ENCODE measurements around the gene CACNA2D2.

DNA sequence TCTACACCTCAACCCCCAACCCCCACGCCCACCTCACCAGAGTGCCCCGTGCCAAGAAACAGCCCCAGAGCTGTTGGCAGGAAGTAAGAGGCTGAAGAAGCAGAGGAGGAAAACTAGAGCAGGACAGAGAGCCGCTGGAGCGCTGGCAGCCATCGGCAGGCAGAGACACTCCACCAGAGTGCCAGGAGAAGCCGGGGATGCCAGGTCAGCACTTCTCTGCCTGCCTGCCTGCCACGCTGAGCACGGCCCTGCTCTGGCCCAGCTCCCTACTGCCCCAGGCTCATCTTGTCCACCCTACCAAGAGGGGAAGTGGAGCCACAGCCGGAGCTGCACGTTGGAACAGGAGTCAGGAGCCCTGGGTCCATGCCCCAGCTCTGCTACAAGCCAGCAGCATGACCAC, 29.7 kb downstream of the CACNA2D2 start:
- TF ChIP-seq, protein P1, sequence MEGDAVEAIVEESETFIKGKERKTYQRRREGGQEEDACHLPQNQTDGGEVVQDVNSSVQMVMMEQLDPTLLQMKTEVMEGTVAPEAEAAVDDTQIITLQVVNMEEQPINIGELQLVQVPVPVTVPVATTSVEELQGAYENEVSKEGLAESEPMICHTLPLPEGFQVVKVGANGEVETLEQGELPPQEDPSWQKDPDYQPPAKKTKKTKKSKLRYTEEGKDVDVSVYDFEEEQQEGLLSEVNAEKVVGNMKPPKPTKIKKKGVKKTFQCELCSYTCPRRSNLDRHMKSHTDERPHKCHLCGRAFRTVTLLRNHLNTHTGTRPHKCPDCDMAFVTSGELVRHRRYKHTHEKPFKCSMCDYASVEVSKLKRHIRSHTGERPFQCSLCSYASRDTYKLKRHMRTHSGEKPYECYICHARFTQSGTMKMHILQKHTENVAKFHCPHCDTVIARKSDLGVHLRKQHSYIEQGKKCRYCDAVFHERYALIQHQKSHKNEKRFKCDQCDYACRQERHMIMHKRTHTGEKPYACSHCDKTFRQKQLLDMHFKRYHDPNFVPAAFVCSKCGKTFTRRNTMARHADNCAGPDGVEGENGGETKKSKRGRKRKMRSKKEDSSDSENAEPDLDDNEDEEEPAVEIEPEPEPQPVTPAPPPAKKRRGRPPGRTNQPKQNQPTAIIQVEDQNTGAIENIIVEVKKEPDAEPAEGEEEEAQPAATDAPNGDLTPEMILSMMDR (IDR thresholded peaks at IDR 0.05; ENCODE audit: low read depth, low read length, missing input control), result no peak
- TF ChIP-seq, protein P2, sequence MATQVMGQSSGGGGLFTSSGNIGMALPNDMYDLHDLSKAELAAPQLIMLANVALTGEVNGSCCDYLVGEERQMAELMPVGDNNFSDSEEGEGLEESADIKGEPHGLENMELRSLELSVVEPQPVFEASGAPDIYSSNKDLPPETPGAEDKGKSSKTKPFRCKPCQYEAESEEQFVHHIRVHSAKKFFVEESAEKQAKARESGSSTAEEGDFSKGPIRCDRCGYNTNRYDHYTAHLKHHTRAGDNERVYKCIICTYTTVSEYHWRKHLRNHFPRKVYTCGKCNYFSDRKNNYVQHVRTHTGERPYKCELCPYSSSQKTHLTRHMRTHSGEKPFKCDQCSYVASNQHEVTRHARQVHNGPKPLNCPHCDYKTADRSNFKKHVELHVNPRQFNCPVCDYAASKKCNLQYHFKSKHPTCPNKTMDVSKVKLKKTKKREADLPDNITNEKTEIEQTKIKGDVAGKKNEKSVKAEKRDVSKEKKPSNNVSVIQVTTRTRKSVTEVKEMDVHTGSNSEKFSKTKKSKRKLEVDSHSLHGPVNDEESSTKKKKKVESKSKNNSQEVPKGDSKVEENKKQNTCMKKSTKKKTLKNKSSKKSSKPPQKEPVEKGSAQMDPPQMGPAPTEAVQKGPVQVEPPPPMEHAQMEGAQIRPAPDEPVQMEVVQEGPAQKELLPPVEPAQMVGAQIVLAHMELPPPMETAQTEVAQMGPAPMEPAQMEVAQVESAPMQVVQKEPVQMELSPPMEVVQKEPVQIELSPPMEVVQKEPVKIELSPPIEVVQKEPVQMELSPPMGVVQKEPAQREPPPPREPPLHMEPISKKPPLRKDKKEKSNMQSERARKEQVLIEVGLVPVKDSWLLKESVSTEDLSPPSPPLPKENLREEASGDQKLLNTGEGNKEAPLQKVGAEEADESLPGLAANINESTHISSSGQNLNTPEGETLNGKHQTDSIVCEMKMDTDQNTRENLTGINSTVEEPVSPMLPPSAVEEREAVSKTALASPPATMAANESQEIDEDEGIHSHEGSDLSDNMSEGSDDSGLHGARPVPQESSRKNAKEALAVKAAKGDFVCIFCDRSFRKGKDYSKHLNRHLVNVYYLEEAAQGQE (IDR thresholded peaks at IDR 0.05), result no peak
- TF ChIP-seq HNF4A (conservative IDR thresholded peaks at IDR 0.05), result no peak
- no peak for TF ChIP-seq GABPA (IDR thresholded peaks at IDR 0.05 in 1 of 2, conservative IDR thresholded peaks at IDR 0.05 in 1 of 2)
- no peak for TF ChIP-seq SP1 (IDR thresholded peaks at IDR 0.05)
- no peak for TF ChIP-seq RAD21 (IDR thresholded peaks at IDR 0.05)
- TF ChIP-seq JUND (IDR thresholded peaks at IDR 0.05), result no peak
- TF ChIP-seq, protein P3, sequence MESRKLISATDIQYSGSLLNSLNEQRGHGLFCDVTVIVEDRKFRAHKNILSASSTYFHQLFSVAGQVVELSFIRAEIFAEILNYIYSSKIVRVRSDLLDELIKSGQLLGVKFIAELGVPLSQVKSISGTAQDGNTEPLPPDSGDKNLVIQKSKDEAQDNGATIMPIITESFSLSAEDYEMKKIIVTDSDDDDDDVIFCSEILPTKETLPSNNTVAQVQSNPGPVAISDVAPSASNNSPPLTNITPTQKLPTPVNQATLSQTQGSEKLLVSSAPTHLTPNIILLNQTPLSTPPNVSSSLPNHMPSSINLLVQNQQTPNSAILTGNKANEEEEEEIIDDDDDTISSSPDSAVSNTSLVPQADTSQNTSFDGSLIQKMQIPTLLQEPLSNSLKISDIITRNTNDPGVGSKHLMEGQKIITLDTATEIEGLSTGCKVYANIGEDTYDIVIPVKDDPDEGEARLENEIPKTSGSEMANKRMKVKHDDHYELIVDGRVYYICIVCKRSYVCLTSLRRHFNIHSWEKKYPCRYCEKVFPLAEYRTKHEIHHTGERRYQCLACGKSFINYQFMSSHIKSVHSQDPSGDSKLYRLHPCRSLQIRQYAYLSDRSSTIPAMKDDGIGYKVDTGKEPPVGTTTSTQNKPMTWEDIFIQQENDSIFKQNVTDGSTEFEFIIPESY (IDR thresholded peaks at IDR 0.05), result no peak
- TF ChIP-seq, protein P4, sequence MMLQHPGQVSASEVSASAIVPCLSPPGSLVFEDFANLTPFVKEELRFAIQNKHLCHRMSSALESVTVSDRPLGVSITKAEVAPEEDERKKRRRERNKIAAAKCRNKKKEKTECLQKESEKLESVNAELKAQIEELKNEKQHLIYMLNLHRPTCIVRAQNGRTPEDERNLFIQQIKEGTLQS (IDR thresholded peaks at IDR 0.05), result no peak
- TF ChIP-seq, protein P5, sequence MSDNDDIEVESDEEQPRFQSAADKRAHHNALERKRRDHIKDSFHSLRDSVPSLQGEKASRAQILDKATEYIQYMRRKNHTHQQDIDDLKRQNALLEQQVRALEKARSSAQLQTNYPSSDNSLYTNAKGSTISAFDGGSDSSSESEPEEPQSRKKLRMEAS (IDR thresholded peaks at IDR 0.05), result no peak
- TF ChIP-seq YY1 (IDR thresholded peaks at IDR 0.05), result no peak
- TF ChIP-seq HNF4G (IDR thresholded peaks at IDR 0.05), result no peak
- no peak for TF ChIP-seq TAF1 (conservative IDR thresholded peaks at IDR 0.05)
- TF ChIP-seq NR2F2 (IDR thresholded peaks at IDR 0.05), result no peak

Data from liver (tissue), 3 donors.